Activated CD8-positive, alpha-beta T cell treated with anti-CD3 and anti-CD28 coated beads for 36 hours (primary cell): Measurements from ENCODE around the gene CDC25B. TPM values are rescaled to one million over a fixed set of nuclear protein-coding genes. Genes with fewer than 3 reads are reported as not detected.

Source experiments
- ATAC-seq: fragments of 200-7000 bp; cut with Tn5 transposase; one replicate; pipeline ENCODE4 v1.10.0; 2021; ENCODE audit warnings: mild to moderate bottlenecking, moderate library complexity
- CTCF ChIA-PET: fragments of 350-600 bp; sonication (Branson Sonifier 250); formaldehyde crosslinking; loops from one replicate; lab custom pipeline; 2021; ENCODE audit warnings: antibody characterized with exemption; lab: Charles Lee
- POLR2A ChIA-PET: fragments of 350-600 bp; sonication (Branson Sonifier 250); formaldehyde crosslinking; loops from one replicate; lab custom pipeline; 2021; ENCODE audit warnings: antibody characterized with exemption; lab: Charles Lee
- DNase-seq: peaks from one replicate; pipeline ENCODE4 v3.0.0-alpha.2; 2020
- H3K27ac Mint-ChIP-seq: one replicate; pipeline ENCODE4 v1.8.0; 2021; ENCODE audit warnings: mild to moderate bottlenecking, mixed read lengths
- H3K27me3 Mint-ChIP-seq: one replicate; pipeline ENCODE4 v1.8.0; 2021; ENCODE audit warnings: mixed read lengths
- H3K36me3 Mint-ChIP-seq: one replicate; pipeline ENCODE4 v1.8.0; 2021; ENCODE audit warnings: low read depth, mixed read lengths
- H3K4me1 Mint-ChIP-seq: one replicate; pipeline ENCODE4 v1.8.0; 2021; ENCODE audit warnings: low read depth, mixed read lengths
- H3K4me3 Mint-ChIP-seq: one replicate; pipeline ENCODE4 v1.8.0; 2021; ENCODE audit warnings: mild to moderate bottlenecking, moderate library complexity, mixed read lengths
- H3K9me3 Mint-ChIP-seq: one replicate; pipeline ENCODE4 v1.8.0; 2021; ENCODE audit warnings: mixed read lengths
- intact Hi-C: fragments of 100-400 bp; cut with micrococcal nuclease; formaldehyde crosslinking; loops from one replicate; pipeline ENCODE4 v1.10.0; 2022
- total RNA-seq, 2 experiments: library from RNA; stranded (reverse); gene quantifications; one replicate each; pipeline ENCODE4 v1.2.3, GENCODE V29; 2021
- TF ChIP-seq, protein P1 (sequence below): fragments of 200-600 bp; IDR thresholded peaks from one replicate; pipeline ENCODE4 v1.8.0; 2022; ENCODE audit warnings: antibody characterized with exemption, mild to moderate bottlenecking

Gene CDC25B
- total RNA-seq, 2 experiments from 2014 or later, result 66.9 to 67.1 TPM

DNA sequence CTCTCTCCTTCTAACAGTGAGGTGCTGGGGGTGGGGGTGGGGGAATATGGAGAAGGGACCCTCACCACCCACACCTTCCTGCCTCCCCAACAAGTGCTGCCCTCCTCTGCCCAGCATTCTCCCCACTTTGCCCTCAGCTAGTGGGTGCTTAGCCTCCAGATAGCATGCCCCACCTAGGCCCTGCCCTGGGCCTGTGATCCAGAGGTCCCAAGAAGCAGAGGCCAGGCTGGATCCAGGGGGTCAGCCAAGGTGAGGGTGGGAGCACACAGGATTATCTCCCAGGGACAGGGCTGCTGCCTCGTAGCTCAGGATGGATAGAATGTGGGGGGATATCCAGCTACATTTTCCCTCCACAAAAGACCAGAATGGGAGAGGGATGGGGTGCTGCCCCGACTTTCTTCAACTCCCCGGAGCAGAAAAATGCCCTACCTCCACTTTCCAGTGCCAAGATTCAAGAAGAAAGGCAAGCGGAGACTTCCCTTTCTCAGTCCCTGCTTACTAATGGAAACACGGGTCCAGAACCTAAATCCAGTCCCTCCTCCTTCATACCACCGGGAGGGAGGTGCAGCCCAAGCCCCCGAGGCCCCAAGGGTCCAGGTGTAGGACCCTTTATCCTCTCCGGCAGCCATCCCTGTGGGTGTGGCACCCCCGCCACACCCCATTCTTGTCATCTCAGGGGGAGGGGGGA lies 29.5 kb upstream of the CDC25B start:
- H3K27me3 Mint-ChIP-seq, result no peaks in the 10 kb centered on the region
- TF ChIP-seq, protein P1, sequence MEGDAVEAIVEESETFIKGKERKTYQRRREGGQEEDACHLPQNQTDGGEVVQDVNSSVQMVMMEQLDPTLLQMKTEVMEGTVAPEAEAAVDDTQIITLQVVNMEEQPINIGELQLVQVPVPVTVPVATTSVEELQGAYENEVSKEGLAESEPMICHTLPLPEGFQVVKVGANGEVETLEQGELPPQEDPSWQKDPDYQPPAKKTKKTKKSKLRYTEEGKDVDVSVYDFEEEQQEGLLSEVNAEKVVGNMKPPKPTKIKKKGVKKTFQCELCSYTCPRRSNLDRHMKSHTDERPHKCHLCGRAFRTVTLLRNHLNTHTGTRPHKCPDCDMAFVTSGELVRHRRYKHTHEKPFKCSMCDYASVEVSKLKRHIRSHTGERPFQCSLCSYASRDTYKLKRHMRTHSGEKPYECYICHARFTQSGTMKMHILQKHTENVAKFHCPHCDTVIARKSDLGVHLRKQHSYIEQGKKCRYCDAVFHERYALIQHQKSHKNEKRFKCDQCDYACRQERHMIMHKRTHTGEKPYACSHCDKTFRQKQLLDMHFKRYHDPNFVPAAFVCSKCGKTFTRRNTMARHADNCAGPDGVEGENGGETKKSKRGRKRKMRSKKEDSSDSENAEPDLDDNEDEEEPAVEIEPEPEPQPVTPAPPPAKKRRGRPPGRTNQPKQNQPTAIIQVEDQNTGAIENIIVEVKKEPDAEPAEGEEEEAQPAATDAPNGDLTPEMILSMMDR, result no peak
- no peaks in the 10 kb centered on the region for H3K36me3 Mint-ChIP-seq
- peak overlapping the region; percentile 87 for H3K4me3 Mint-ChIP-seq
- DNase-seq, result no peak
- H3K9me3 Mint-ChIP-seq, result no peaks in the 10 kb centered on the region
- peaks cover 26% of the 10 kb centered on the region for H3K4me1 Mint-ChIP-seq
- intact Hi-C loops, result no loop called here
- ChIA-PET POLR2A (interaction anchor here (0.6 to 3.4 kb wide), 7 partner anchors 12 to 81 kb away, joined by 3 to 32 read pairs (median 3); no protein-coding TSS in a partner anchor), CTCF (interaction anchor here (0.7 to 4.3 kb wide), 12 partner anchors 9 to 319 kb away, joined by 3 to 30 read pairs (median 6); partner anchors contain the start of genes AP5S1 and CENPB)
- no peak for ATAC-seq
- H3K27ac Mint-ChIP-seq, result no peak overlapping the region

DNA sequence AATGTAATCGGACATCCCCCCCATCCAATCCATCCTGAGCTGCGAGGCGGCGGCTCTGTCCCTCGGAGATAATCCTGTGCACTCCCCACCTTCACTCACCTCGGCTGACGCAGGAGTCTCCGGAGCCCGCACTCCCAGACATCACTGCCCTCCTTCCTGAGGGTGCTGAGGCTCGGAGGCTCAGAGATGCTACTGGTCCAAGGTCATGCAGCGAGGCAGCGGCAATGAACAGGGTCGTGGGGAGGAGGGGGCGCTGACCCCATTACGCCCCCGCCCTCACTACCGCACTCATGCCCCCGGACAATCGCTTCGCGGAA lies 29.0 kb upstream of the CDC25B start:
- intact Hi-C loops, result no loop called here
- ATAC-seq, result no peak
- Mint-ChIP-seq H3K4me3 (peak overlapping the region; percentile 87), H3K27me3 (no peaks in the 10 kb centered on the region), H3K4me1 (peaks cover 26% of the 10 kb centered on the region), H3K27ac (peak overlapping the region; percentile 52), H3K36me3 (no peaks in the 10 kb centered on the region), H3K9me3 (no peaks in the 10 kb centered on the region)
- POLR2A ChIA-PET, result interaction anchor here (0.9 to 3.4 kb wide), 9 partner anchors 9 to 81 kb away, joined by 3 to 32 read pairs (median 5); partner anchors contain the start of gene CENPB
- peak; percentile 43 for DNase-seq
- TF ChIP-seq, protein P1, result no peak
- CTCF ChIA-PET, result interaction anchor here (1.0 to 4.3 kb wide), 11 partner anchors 8 to 120 kb away, joined by 3 to 30 read pairs (median 8); partner anchors contain the start of genes AP5S1 and CENPB

DNA sequence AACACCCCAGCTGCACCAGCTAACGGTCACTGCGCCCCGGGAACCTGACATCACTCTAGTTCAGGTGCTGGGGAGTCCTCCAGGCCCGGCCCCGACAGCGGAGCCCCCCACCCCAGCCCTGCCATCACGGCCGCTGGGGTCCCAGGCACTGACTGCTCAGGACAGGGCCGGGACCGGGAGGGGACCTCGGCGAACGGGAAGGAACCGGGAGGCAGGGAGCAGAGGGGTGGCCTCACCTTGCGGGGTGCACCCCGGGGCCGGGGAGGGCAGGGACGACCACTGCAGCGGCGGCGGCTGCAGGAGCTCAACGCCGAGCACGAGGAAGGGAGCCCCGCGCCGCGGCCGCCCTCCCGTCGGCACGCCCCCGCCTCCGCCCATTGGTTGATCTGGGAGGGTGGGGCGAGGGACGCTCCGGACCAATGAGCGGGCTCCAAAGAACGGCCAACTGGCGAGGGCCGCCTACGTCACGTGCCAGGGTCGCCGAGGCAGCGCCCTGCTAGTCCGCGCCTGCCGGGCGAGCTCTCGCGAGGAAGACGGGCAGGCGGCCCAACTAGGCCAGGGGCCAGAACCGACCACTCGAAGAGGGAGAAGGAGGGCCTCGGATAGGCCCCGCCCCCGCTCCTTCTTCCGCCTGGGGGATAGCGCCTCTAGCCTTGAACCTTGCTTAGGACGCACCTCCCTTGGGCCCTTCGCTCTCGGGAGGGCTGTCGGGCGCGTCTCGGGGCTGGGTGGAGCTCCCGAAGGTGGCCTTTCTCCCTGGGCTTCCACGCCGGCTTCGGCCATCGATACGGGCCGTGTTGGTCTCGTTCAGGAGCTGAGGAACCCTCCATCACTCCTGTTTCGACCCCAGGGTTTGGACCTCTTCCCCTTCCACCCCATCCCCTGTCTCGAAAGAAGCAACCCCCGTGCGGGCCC lies 28.4 kb upstream of the CDC25B start, which contains the start of gene ADISSP:
ADISSP (minus strand) TSS at position 327 of the 915 bp plus-strand sequence. CDS start 7,653 bp downstream, outside the sequence.
- no peaks in the 10 kb centered on the region for H3K36me3 Mint-ChIP-seq
- H3K4me3 Mint-ChIP-seq, result peak within 1 kb of the TSS; percentile 87
- peaks cover 26% of the 10 kb centered on the region for H3K4me1 Mint-ChIP-seq
- peak; percentile 99 for DNase-seq
- peak within 1 kb of the TSS; percentile 95 for H3K27ac Mint-ChIP-seq
- TF ChIP-seq, protein P1, result no peak
- ChIA-PET POLR2A (interaction anchor here (0.7 to 3.4 kb wide), 16 partner anchors 10 to 411 kb away, joined by 3 to 32 read pairs (median 4); partner anchors contain the start of genes AP5S1, CENPB and MAVS), CTCF (interaction anchor here (0.6 to 4.3 kb wide), 18 partner anchors 8 to 225 kb away, joined by 3 to 30 read pairs (median 3); partner anchors contain the start of genes AP5S1, CENPB and SPEF1)
- intact Hi-C loops, result no loop called here
- no peaks in the 10 kb centered on the region for H3K27me3 Mint-ChIP-seq
- no peaks in the 10 kb centered on the region for H3K9me3 Mint-ChIP-seq
- ATAC-seq, result peak; percentile 91

DNA sequence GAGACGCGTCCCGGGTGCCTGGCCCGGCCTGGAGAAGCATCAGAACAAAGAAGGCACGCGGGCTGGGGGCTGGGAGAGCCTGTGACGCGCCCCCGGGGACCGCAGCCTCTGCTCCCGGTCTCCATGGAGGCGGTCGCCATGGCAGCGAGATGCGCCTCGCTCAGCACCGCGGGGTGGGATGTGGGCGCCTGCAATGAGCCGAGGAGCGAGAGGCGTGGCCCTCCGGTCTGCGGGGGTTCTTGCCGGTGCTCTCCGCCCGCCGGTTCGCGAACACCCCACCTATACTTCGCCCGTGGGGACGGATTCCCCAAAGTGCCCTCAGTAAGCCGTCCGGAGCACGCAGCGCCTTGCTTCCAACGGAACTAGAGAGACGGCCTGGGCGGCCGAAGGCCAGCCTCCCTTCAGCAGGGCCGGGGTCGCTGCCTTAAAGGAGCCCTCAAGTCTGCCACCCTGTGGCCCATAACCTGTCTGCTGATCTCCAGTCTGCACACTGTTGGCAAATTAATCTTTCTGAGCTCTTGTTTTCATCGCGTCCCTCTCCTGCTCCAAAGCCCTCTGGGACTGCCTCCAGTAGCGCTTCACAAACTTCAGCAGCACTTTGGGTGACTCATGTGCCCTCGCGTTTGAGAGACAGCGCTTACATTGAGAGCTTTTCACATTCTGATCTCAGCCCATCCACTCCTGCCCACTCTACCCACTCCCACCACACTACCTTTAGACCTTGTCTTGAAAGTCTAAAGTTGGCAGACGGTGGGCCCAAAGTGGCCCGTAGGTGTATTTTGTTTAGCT lies 27.6 kb upstream of the CDC25B start:
- Mint-ChIP-seq H3K27me3 (no peaks in the 10 kb centered on the region), H3K4me1 (peaks cover 26% of the 10 kb centered on the region), H3K9me3 (no peaks in the 10 kb centered on the region), H3K4me3 (peak overlapping the region; percentile 87), H3K27ac (peak overlapping the region; percentile 95), H3K36me3 (no peaks in the 10 kb centered on the region)
- TF ChIP-seq, protein P1, result peak; percentile 42
- intact Hi-C loops, result no loop called here
- DNase-seq, result peak; percentile 89
- ATAC-seq, result peak; percentile 54
- ChIA-PET CTCF (interaction anchor here (0.7 to 4.3 kb wide), 21 partner anchors 8 to 313 kb away, joined by 3 to 30 read pairs (median 4); partner anchors contain the start of genes AP5S1 and CENPB), POLR2A (interaction anchor here (0.6 to 3.4 kb wide), 13 partner anchors 10 to 595 kb away, joined by 3 to 32 read pairs (median 4); partner anchors contain the start of gene CENPB)
